GM18858 (cell line): ENCODE results near the gene HSD17B8.
"Not testable (repeated sequence)": the region's sequence is repeated elsewhere in the genome, so short reads cannot be mapped to it uniquely, and the experiment has no call there.

Source experiments
- ATAC-seq: cut with Tn5 transposase; IDR thresholded peaks from one replicate; pipeline ENCODE4 v1.9.1; 2021; ENCODE audit not compliant: unreplicated experiment

HSD17B8 gene

DNA sequence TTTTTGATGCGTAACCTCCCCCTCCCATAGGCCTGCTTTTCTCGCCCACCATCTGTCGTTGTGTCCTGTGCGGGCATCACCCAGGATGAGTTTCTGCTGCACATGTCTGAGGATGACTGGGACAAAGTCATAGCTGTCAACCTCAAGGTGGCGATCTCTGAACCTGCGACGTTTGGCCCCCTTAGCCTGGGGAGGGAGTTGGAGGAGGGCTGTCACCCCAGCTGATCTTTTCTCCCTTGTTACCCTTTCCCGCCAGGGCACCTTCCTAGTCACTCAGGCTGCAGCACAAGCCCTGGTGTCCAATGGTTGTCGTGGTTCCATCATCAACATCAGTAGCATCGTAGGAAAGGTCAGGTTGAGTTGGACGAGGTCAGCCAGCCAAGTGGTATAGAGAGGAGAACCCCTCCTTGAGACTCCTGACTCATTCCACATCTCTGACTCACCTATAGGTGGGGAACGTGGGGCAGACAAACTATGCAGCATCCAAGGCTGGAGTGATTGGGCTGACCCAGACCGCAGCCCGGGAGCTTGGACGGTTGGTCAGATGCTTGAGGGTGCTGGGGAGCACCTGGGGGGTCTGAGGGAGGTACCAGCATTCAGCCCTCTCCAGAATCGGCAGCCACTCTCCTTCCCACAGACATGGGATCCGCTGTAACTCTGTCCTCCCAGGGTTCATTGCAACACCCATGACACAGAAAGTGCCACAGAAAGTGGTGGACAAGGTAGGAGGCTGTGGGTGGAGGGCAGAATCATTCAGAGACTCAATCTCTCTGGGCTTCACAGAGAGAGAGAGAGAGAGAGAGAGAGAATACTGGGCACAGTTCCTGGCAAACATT lies 954 bp downstream of the HSD17B8 start:
- no peak for ATAC-seq

DNA sequence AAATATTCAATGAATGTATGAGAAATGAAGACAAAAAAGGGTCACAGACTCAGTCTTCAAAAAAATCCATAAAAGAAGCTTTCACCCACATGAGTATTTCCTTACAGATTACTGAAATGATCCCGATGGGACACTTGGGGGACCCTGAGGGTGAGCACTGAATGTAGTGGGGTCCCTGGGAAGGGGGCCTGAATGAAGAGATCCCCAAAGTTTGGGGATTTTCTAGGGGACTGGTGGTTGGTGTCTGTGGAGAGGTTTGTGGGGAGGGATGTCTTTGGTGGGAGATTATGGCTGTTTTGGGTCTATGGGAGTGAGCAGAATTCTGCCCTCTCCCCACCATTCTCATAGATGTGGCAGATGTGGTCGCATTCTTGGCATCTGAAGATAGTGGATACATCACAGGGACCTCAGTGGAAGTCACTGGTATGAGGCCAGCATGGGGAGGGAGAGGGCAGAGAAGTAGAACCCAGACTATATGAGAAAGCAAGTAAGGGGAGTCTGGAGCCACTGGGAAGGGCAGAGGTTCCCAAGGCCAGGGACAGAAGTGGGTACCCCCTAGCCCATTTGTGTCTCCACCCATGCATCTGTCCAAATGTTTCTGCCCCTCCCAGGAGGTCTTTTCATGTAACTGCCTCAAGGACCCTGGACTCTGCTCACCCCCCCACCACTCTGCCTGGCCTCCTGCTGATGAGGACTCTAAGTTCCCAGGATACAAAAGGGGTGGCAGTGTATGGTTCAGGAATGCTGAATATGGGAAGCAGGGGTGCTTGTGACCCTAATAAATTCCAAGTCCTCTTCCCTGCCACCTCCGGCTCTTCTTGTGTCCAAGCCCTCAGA lies 1.8 kb downstream of the HSD17B8 start:
- no peak for ATAC-seq

DNA sequence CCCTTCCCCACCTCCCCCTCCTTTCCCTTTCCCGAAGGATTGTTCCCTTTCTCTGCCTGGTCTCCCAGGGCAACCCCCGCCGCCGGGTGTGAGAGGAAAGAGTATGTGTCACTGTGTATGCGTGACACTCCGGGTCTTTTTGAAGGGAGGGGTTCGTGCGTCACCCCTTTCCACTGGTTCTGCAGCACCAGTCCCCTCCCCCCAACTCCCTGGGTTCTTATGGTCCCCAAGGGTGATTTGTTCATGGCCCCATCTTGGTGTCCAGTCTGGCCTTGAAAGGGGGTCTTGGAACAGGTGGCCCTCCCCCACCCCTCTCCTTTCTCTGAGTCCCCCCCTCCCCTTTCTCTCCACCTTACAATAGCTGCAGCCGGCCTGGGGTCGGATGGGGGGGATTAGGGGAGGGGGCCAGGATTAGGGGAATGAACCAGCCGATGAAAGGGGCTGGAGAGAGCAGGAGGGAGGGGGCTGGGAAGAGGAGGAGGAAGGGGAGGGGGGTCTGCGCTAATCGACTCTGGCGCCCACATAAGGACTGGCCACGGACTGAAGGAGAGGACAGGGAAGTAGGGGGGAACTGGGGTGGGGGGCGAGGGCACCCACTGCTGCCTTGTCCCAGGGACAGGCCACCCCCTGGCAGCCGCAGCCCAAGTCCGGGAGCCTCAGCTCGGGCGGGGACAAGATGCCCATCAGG lies 2.6 kb downstream of the HSD17B8 start:
- ATAC-seq: no peak

DNA sequence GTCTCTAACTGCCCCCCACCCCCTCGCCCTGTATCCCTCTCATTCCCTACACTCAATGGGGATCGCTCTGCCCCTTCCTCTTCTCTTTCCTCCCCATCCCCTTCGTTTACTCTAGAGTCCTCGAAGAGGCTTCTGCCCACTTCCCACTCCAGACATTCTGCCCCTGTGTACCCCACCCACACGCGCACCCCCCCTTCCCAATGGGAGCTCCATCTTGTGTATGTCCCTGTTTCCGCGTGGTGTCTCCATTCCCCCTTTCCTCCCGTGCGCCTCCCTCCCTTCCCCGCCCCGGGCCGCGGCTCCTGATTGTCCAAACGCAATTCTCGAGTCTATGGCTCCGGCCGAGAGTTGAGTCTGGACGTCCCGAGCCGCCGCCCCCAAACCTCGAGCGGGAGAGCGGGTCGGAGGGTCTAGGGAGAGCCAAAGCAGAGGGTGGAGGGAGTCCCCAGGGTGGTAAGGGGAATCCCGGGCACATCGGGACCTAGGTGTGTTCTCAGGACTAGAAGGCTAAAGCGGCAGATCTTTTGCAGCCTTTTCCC lies 3.2 kb downstream of the HSD17B8 start:
- no peak for ATAC-seq

DNA sequence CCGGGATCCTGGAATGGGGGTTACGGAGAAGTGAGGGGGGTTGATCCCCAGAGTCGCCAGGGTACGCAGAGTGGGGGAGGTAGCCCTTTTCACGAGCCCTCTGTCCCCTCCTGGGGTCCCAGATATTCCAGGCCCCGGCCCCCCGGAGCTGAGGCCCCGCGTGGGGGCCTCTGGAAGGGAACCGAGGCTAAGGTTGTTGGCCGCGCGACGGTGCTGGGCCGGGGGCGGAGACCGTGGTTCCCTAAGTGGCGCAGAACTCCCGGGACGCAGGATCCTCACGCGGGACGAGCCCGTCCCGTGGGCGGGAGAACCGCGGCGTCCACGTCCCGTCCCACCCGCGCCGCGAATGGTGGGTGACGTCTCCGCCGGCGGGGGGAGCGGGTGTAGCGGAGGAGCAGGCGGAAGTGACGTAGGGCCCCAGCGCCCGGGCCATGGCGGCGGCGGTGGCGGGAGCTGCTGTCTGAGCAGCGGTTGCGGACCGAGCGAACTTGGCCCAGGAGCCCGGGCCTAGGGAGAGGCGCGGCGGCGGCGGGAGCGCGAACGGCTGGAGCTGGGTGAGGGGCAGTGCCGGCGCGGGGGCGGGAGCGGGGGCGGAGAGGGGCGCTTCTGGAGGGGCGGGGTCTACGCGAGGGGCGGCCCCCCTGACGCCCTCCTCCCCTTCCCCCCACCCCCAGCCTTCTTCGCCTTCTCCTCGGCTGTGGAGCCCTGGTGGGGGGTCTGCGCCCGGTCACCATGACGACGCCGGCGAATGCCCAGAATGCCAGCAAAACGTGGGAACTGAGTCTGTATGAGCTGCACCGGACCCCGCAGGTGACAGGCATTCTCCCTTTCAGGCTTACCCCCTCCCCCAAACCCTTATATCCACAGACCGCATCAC lies 3.9 kb downstream of the HSD17B8 start, which contains the start of gene RING1:
RING1 (plus strand) TSS at position 410 of the 877 bp plus-strand sequence; CDS start at position 733, 323 bp downstream.
- peak; percentile 53 for ATAC-seq

DNA sequence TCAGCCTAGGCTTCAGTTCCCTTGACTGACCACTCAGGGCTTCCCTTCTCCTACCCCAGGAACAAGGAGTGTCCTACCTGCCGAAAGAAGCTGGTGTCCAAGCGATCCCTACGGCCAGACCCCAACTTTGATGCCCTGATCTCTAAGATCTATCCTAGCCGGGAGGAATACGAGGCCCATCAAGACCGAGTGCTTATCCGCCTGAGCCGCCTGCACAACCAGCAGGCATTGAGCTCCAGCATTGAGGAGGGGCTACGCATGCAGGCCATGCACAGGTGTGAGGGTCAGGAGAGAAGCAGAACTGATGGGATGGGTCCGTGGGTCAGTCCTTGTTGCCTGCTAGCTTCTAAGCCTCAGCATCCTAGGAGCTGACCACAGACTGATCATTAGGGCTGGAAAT lies 5.4 kb downstream of the HSD17B8 start:
- no peak for ATAC-seq

DNA sequence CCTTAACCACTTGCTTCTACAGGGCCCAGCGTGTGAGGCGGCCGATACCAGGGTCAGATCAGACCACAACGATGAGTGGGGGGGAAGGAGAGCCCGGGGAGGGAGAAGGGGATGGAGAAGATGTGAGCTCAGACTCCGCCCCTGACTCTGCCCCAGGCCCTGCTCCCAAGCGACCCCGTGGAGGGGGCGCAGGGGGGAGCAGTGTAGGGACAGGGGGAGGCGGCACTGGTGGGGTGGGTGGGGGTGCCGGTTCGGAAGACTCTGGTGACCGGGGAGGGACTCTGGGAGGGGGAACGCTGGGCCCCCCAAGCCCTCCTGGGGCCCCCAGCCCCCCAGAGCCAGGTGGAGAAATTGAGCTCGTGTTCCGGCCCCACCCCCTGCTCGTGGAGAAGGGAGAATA lies 6.7 kb downstream of the HSD17B8 start:
- no peak for ATAC-seq

DNA sequence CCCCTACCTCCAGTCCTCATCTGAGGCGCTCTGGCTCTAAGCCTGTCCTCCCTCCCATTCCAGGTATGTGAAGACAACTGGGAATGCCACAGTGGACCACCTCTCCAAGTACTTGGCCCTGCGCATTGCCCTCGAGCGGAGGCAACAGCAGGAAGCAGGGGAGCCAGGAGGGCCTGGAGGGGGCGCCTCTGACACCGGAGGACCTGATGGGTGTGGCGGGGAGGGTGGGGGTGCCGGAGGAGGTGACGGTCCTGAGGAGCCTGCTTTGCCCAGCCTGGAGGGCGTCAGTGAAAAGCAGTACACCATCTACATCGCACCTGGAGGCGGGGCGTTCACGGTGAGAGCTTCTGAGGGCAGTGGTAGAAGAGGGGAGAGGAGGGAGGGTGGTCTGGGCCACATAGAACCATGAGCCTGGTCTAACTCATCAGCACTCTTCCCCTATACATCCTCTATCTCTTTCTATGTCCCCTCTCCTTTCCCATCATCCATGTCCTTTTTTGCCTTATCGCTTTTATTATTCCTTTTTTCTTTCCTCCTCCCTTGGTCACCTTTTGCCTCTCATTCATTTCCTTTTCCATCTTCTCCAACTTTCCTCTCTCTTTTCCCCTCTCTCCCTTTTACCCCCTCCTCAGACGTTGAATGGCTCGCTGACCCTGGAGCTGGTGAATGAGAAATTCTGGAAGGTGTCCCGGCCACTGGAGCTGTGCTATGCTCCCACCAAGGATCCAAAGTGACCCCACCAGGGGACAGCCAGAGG lies 7.4 kb downstream of the HSD17B8 start:
- no peak for ATAC-seq

DNA sequence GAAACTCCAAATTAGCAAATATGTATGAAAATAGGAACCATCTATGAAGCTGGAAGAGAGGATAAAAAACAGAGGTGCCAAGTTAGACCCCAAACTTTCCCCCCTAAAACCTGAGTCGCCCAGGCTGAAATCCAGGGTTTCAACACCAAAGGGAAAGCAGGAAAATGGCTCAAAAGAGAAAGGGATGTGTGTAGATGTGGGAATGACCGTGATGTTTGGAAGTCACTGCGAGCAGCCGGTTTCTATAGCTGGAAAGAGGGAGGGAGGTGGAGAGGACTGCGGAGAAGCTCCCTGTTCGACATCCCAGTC lies 8.4 kb downstream of the HSD17B8 start:
- ATAC-seq: no peak

DNA sequence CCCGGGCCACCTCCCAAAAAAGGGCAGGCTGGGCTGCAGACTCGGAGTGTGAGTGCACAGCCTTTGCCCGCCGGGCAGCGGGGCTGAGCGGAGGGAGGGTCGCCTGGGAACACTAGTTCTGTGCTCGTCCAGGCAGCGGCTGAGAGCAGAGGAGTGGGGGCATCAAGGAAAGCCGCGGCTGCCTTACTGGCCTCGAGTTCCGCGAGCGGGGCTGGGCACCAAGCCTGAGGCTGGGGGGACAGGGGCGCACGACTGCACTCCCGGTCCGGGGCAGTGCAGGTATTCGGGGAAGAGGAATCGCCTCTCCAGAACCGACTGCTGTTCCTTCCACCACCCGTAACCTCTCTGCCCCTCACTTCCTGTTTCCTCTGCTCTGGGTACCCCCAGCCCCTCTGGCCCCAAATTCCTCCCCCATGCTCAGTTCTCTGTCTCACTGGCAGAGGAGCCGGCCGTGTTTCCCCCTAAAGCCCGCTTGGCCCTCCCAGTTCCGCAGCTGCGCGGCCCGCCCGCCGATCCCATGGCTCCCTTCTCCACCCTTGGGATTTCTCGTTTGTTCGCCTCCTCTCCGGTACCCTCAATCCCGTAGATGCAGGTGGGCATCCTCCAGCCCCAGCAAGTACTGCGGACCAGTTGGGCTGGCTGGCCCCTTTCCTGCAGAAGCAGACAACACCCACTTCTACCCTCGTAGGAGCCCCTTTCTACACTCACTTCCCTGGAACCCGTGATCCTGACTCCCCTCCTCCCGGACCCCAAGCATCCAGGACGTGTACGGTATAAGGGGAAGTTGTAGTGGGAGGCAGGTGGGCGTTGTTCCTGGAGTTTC lies 8.9 kb downstream of the HSD17B8 start:
- no peak for ATAC-seq

DNA sequence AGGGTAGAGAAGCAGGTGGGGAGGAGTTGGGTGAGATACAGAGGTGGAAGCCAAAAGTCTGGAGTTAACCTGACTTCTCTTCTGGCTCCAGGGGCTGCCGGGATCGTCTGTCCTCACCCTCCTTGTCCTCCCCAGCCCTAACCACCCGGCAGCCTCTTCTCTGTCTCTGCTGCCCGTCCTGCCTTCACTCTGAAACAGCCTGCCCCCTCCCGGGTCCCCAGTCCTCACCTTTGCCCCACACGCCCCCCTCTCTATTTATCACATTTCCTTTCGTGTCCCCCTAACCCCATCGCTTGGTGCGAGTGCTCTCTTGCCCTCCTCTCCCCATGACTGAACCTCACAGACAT lies 9.5 kb downstream of the HSD17B8 start:
- ATAC-seq: no peak

DNA sequence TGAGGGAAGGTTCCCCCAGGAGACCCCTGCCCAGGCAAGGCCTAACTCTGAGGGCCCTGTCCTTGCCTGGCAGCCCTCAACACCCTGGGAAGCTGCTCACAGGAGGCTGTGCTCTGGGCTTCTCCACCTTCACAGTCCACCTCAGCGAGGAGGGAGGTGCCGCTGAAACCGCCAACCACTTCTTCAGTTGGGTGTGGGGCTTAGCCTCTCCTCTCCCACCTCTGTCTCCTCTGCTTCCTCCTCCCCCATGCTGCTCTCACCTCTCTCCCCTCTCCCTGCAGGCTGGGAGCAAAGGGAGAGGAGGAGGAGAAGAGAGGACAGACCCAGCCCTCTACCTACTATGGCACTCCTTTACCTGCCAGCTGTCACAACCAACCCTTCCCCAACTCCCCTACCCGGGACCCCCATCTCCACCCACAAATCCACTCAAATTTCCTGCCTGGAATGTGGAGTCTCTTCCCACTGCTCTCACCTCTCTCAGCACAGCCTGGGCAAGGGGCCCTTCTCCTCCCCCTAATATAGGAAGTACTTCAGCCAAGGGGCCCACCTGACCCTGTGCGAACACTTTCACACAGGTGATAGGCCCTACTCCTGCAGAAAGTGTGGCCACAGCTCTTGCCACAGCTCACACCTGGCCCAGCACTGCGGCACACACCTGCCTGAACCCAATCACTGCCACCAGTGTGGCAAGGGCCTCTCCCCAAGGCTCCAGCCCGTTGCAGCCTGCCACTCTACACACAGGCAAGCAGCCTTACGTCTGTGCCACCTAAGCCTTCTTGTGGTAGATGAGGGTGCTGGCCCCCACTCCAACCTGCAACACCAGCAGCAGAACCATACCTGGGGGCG lies 11.0 kb downstream of the HSD17B8 start:
- ATAC-seq: no peak

DNA sequence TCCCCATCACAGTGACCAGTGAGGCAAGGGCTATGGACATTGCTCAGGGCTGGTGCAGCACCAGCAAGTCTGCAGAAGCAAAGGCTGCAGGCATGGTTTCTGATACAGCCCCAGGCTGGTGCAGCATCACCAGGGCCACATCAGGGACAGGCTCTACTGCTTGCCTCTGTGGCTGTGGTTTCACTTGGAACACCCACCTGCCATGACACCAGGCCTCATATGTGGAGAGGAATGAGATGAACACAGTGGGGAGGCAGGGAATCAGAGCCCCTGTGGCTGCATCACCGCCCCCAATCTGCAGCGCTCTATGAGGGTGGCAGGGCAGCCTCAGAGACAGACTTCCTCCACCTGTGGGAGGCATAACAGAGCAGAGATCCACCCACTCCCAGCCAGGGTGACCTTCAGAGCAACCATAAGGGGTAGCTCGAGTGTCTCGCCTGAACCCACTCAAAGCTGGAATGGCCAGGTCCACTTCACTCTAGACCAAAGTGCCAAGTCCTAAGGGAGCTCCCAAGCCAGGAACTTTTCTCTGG lies 11.7 kb downstream of the HSD17B8 start:
- ATAC-seq: no peak

DNA sequence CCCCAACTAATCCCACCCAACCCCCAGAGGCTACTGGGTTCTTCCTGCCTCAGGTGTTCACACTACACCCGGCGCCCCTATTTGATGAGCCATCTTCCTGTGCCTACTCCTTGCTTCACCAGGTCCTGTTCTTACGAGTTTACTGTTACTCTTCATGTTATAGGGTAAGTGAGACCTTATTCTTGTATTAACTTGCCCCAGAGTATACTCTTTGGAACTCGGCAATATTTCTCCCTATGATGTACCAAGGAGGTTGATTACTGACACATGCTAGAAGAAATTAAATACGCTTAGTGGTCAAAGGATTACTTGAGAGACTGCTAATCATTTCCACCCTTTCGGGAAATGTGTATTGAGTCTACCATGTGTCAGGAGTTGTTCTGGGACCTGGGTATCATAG lies 12.8 kb downstream of the HSD17B8 start:
- ATAC-seq: no peak

DNA sequence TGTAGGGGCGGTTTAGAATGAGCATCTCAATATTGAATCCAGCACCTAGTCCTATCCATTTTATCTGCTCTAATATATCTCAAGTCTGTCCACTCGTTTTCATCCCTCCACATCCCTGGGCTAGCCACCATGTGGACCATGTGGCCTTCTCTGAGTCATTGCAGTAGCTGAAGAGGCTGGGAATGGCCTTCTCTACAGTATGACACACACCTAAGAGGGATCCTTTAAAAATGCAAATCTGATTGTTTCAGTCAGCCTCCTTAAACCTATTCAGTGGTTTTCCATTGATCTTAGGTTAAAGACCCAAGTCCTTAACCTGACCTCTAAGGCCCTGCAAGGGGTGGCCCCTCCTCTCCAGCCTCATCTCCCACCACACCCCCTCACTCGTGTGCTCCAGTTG lies 13.2 kb downstream of the HSD17B8 start:
- no peak for ATAC-seq

DNA sequence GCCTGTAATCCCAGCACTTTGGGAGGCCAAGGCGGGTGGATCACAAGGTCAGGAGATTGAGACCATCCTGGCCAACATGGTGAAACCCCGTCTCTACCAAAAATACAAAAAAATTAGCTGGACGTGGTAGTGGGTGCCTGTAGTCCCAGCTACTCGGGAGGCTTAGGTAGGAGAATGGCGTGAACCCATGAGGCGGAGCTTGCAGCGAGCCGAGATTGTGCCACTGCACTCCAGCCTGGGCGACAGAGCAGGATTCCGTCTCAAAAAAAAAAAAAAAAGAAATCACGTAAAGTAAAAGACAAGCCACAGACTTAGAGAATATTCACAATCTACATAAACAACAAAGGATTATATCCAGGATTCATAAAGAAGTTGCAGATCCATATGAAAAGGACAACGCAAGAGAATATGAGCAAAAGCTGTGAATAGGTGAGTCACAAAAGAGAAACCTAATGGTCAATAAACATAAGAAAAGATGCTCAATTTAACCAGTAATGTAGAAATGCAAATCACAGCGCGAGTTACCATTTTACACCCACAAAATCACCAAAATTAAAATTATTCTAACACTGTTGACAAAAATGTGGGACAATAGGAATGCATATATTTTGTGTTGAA lies 22.2 kb downstream of the HSD17B8 start:
- not testable (repeated sequence) for ATAC-seq

DNA sequence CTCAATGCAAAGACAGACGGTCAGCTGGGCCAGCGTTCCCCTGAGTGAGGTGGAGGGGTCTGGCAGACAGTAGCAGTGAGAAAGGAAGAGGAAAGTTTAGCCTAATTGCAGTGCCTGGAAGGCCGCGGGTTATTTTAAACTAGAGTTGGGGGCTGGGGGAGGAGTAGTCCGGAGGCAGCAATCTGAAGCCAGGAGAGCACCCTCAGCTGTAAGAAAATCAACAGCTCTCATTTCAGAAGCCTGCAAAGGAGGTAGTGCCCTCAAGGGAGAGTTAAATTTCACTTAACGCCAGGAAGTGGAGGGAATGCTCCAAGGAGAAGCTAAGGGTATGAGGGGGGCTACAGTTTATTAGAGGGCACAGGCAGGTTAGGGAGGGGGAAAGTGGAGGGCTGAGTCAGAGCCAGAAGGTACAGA lies 30.8 kb downstream of the HSD17B8 start:
- ATAC-seq: no peak
